GM06990 (cell line): Measurements from ENCODE around the gene MMP20.

Experiments
- DNase-seq: peaks from one replicate; pipeline ENCODE4 v3.0.0-alpha.2; 2011; ENCODE audit not compliant: insufficient read length; ENCODE audit errors: extremely low read depth
- H3K27me3 ChIP-seq: replicated peaks from 2 replicates; pipeline ENCODE4 v1.6.0; 2011; ENCODE audit warnings: low read length; ENCODE audit not compliant: control insufficient read depth, insufficient read depth
- H3K36me3 ChIP-seq: 2 replicates; pipeline ENCODE4 v1.5.1; 2011; ENCODE audit warnings: low read length; ENCODE audit not compliant: control insufficient read depth, insufficient read depth
- H3K4me3 ChIP-seq: replicated peaks from 2 replicates; pipeline ENCODE4 v1.5.1; 2011; ENCODE audit warnings: low read depth, mild to moderate bottlenecking, control low read depth, low read length
- CTCF ChIP-seq: IDR thresholded peaks from 2 replicates; pipeline ENCODE4 v1.5.1; 2011; ENCODE audit warnings: low read length, control low read depth, mild to moderate bottlenecking, inconsistent platforms; ENCODE audit not compliant: insufficient read depth, poor library complexity, severe bottlenecking

The MMP20 gene

GRCh38 chr11:102620818-102621561, 4.1 kb downstream of the MMP20 start:
- H3K27me3 ChIP-seq = peaks cover 2% of the 10 kb centered on the region
- H3K36me3 ChIP-seq = no peaks in the 10 kb centered on the region
- no peak for TF ChIP-seq CTCF
- DNase-seq = no peak
- no peak overlapping the region for H3K4me3 ChIP-seq

GRCh38 chr11:102620179-102620578, 5.0 kb downstream of the MMP20 start:
- no peak for DNase-seq

GRCh38 chr11:102617466-102618008, 7.6 kb downstream of the MMP20 start:
- H3K27me3 ChIP-seq = no peaks in the 10 kb centered on the region
- no peak for DNase-seq
- H3K4me3 ChIP-seq = no peak overlapping the region
- TF ChIP-seq CTCF = no peak
- H3K36me3 ChIP-seq = no peaks in the 10 kb centered on the region

More at GRCh38 chr11:102620179-102620578, 5.0 kb downstream of the MMP20 start:
- no peak for TF ChIP-seq CTCF
- peaks cover 2% of the 10 kb centered on the region for H3K27me3 ChIP-seq
- H3K4me3 ChIP-seq = no peak overlapping the region
- H3K36me3 ChIP-seq = no peaks in the 10 kb centered on the region

- no peak for TF ChIP-seq CTCF
- no peak for DNase-seq
- H3K4me3 ChIP-seq = no peak overlapping the region
- no peaks in the 10 kb centered on the region for H3K36me3 ChIP-seq
- no peaks in the 10 kb centered on the region for H3K27me3 ChIP-seq
Observed at GRCh38 chr11:102615894-102616432, 9.2 kb downstream of the MMP20 start.

- no peak for DNase-seq
- no peak for TF ChIP-seq CTCF
- no peaks in the 10 kb centered on the region for H3K36me3 ChIP-seq
- H3K4me3 ChIP-seq = no peak overlapping the region
- H3K27me3 ChIP-seq = no peaks in the 10 kb centered on the region
Observed at GRCh38 chr11:102615077-102615893, 9.8 kb downstream of the MMP20 start.
